HuH-7.5 (cell line): ENCODE data around the gene RAPGEF6.
A peak's percentile ranks its signal among the peaks of the same experiment; 100 is the strongest.
"Not testable (repeated sequence)": the region's sequence is repeated elsewhere in the genome, so short reads cannot be mapped to it uniquely, and the experiment has no call there.

Experiments
- DNase-seq: peaks from one replicate; pipeline ENCODE4 v3.0.0; 2011; ENCODE audit warnings: low spot score

The RAPGEF6 gene

GRCh38 chr5:131634996-131635683 is at the start of gene RAPGEF6:
TSS of gene RAPGEF6 (minus strand) at chr5:131635229. CDS start at chr5:131635030, 199 bp downstream.
- DNase-seq: peak; percentile 36

GRCh38 chr5:131684595-131684994 is 49.6 kb upstream of the RAPGEF6 start:
- DNase-seq: no peak

GRCh38 chr5:131684051-131684450 is 49.0 kb upstream of the RAPGEF6 start:
- DNase-seq: no peak

GRCh38 chr5:131682826-131683225 is 47.8 kb upstream of the RAPGEF6 start:
- DNase-seq: no peak

GRCh38 chr5:131682175-131682574 is 47.1 kb upstream of the RAPGEF6 start:
- DNase-seq: no peak

- no peak for DNase-seq
Measured at GRCh38 chr5:131679911-131680310, 44.9 kb upstream of the RAPGEF6 start.

GRCh38 chr5:131678273-131678672 is 43.2 kb upstream of the RAPGEF6 start:
- not testable (repeated sequence) for DNase-seq

- no peak for DNase-seq
Measured at GRCh38 chr5:131677115-131677514, 42.1 kb upstream of the RAPGEF6 start.

GRCh38 chr5:131672776-131673175 is 37.7 kb upstream of the RAPGEF6 start:
- DNase-seq: no peak

GRCh38 chr5:131671994-131672655 is 37.1 kb upstream of the RAPGEF6 start:
- no peak for DNase-seq

- DNase-seq: no peak
Measured at GRCh38 chr5:131671409-131671808, 36.4 kb upstream of the RAPGEF6 start.

GRCh38 chr5:131664929-131665328 is 29.9 kb upstream of the RAPGEF6 start:
- DNase-seq: no peak

GRCh38 chr5:131661933-131662332 is 26.9 kb upstream of the RAPGEF6 start:
- DNase-seq: no peak

- DNase-seq: no peak
Measured at GRCh38 chr5:131659841-131660240, 24.8 kb upstream of the RAPGEF6 start.

GRCh38 chr5:131659290-131659689 is 24.3 kb upstream of the RAPGEF6 start:
- no peak for DNase-seq

- DNase-seq: no peak
Measured at GRCh38 chr5:131654776-131655175, 19.7 kb upstream of the RAPGEF6 start.

- no peak for DNase-seq
Measured at GRCh38 chr5:131654309-131654708, 19.3 kb upstream of the RAPGEF6 start.

GRCh38 chr5:131649161-131649560 is 14.1 kb upstream of the RAPGEF6 start:
- no peak for DNase-seq

GRCh38 chr5:131647048-131647769 is 12.2 kb upstream of the RAPGEF6 start:
- no peak for DNase-seq

GRCh38 chr5:131644822-131645221 is 9.8 kb upstream of the RAPGEF6 start:
- DNase-seq: no peak

- DNase-seq: no peak
Measured at GRCh38 chr5:131644370-131644769, 9.3 kb upstream of the RAPGEF6 start.

- no peak for DNase-seq
Measured at GRCh38 chr5:131641494-131641893, 6.5 kb upstream of the RAPGEF6 start.
